Skeletal muscle satellite cell (primary cell): ENCODE results near the gene RUNX3.
A peak's percentile ranks its signal among the peaks of the same experiment; 100 is the strongest.

Experiments
- H3K27me3 ChIP-seq: 2 replicates; pipeline ENCODE4 v1.7.0; 2013; ENCODE audit warnings: low read length; ENCODE audit not compliant: control insufficient read depth, insufficient read depth
- H3K36me3 ChIP-seq: 2 replicates; pipeline ENCODE4 v1.7.0; 2013; ENCODE audit warnings: mild to moderate bottlenecking, control low read depth, low read length; ENCODE audit not compliant: insufficient read depth
- H3K4me1 ChIP-seq: 2 replicates; pipeline ENCODE4 v1.7.0; 2013; ENCODE audit warnings: low read length; ENCODE audit not compliant: control insufficient read depth, insufficient read depth
- H3K4me2 ChIP-seq: 2 replicates; pipeline ENCODE4 v1.7.0; 2013; ENCODE audit warnings: mild to moderate bottlenecking, low read length
- H3K4me3 ChIP-seq: 2 replicates; pipeline ENCODE4 v1.7.0; 2013; ENCODE audit warnings: low read length
- H3K9ac ChIP-seq: 2 replicates; pipeline ENCODE4 v1.7.0; 2013; ENCODE audit warnings: mild to moderate bottlenecking, low read depth, low read length, moderate library complexity
- H3K9me3 ChIP-seq: replicated peaks from 2 replicates; pipeline ENCODE4 v1.7.0; 2013; ENCODE audit warnings: mild to moderate bottlenecking, control low read depth, low read length

Gene RUNX3

GRCh38 chr1:24921938-24922662, 8.0 kb downstream of the RUNX3 start:
- Histone ChIP-seq H3K9ac (no peak overlapping the region), H3K27me3 (peaks cover 43% of the 10 kb centered on the region)

GRCh38 chr1:24921412-24921811, 8.7 kb downstream of the RUNX3 start:
- Histone ChIP-seq H3K36me3 (no peaks in the 10 kb centered on the region), H3K4me1 (peaks cover 9% of the 10 kb centered on the region), H3K9me3 (no peaks in the 10 kb centered on the region), H3K4me3 (no peak overlapping the region), H3K4me2 (no peak overlapping the region), H3K27me3 (peaks cover 36% of the 10 kb centered on the region), H3K9ac (no peak overlapping the region)

More at GRCh38 chr1:24921938-24922662, 8.0 kb downstream of the RUNX3 start:
- Histone ChIP-seq H3K4me1 (peaks cover 9% of the 10 kb centered on the region), H3K4me3 (no peak overlapping the region), H3K36me3 (no peaks in the 10 kb centered on the region), H3K9me3 (no peaks in the 10 kb centered on the region), H3K4me2 (no peak overlapping the region)

- no peaks in the 10 kb centered on the region for H3K36me3 ChIP-seq
- H3K9ac ChIP-seq = peak overlapping the region; percentile 39
- H3K4me1 ChIP-seq = peaks cover 9% of the 10 kb centered on the region
- no peaks in the 10 kb centered on the region for H3K9me3 ChIP-seq
- H3K27me3 ChIP-seq = peaks cover 27% of the 10 kb centered on the region
- peak overlapping the region; percentile 43 for H3K4me3 ChIP-seq
- H3K4me2 ChIP-seq = peak overlapping the region; percentile 68
Measured at GRCh38 chr1:24920533-24920925, 9.5 kb downstream of the RUNX3 start.

- Histone ChIP-seq H3K4me3 (peak overlapping the region; percentile 43), H3K4me1 (peaks cover 9% of the 10 kb centered on the region), H3K36me3 (no peaks in the 10 kb centered on the region)
Measured at GRCh38 chr1:24919791-24920532, 10.1 kb downstream of the RUNX3 start.

GRCh38 chr1:24918995-24919605, 11.0 kb downstream of the RUNX3 start:
- Histone ChIP-seq H3K36me3 (no peaks in the 10 kb centered on the region), H3K9ac (no peak overlapping the region), H3K27me3 (peaks cover 13% of the 10 kb centered on the region), H3K9me3 (no peaks in the 10 kb centered on the region), H3K4me3 (no peak overlapping the region), H3K4me2 (no peak overlapping the region), H3K4me1 (peaks cover 16% of the 10 kb centered on the region)

More at GRCh38 chr1:24919791-24920532, 10.1 kb downstream of the RUNX3 start:
- H3K4me2 ChIP-seq = peak overlapping the region; percentile 68
- peaks cover 21% of the 10 kb centered on the region for H3K27me3 ChIP-seq
- H3K9ac ChIP-seq = peak overlapping the region; percentile 39
- H3K9me3 ChIP-seq = no peaks in the 10 kb centered on the region

GRCh38 chr1:24918370-24918769, 11.7 kb downstream of the RUNX3 start:
- no peak overlapping the region for H3K4me2 ChIP-seq
- no peaks in the 10 kb centered on the region for H3K9me3 ChIP-seq
- no peaks in the 10 kb centered on the region for H3K36me3 ChIP-seq
- H3K4me3 ChIP-seq = no peak overlapping the region
- H3K4me1 ChIP-seq = peaks cover 19% of the 10 kb centered on the region
- H3K27me3 ChIP-seq = peaks cover 12% of the 10 kb centered on the region
- no peak overlapping the region for H3K9ac ChIP-seq

- no peak overlapping the region for H3K4me2 ChIP-seq
- H3K27me3 ChIP-seq = peaks cover 11% of the 10 kb centered on the region
- no peak overlapping the region for H3K9ac ChIP-seq
- no peak overlapping the region for H3K4me3 ChIP-seq
- no peaks in the 10 kb centered on the region for H3K36me3 ChIP-seq
- H3K9me3 ChIP-seq = no peaks in the 10 kb centered on the region
- H3K4me1 ChIP-seq = peaks cover 19% of the 10 kb centered on the region
Measured at GRCh38 chr1:24917327-24918074, 12.6 kb downstream of the RUNX3 start.

- Histone ChIP-seq H3K4me1 (peaks cover 19% of the 10 kb centered on the region), H3K27me3 (peaks cover 7% of the 10 kb centered on the region), H3K4me2 (no peak overlapping the region), H3K9me3 (no peaks in the 10 kb centered on the region), H3K9ac (no peak overlapping the region), H3K36me3 (no peaks in the 10 kb centered on the region), H3K4me3 (no peak overlapping the region)
Measured at GRCh38 chr1:24915816-24916602, 14.1 kb downstream of the RUNX3 start.

GRCh38 chr1:24914226-24915069, 15.6 kb downstream of the RUNX3 start:
- Histone ChIP-seq H3K36me3 (no peaks in the 10 kb centered on the region), H3K4me3 (no peak overlapping the region)

GRCh38 chr1:24913616-24914225, 16.4 kb downstream of the RUNX3 start:
- Histone ChIP-seq H3K9me3 (no peaks in the 10 kb centered on the region), H3K4me1 (peaks cover 13% of the 10 kb centered on the region), H3K4me2 (no peak overlapping the region), H3K27me3 (no peaks in the 10 kb centered on the region), H3K36me3 (no peaks in the 10 kb centered on the region), H3K4me3 (no peak overlapping the region), H3K9ac (peak overlapping the region; percentile 63)

More at GRCh38 chr1:24914226-24915069, 15.6 kb downstream of the RUNX3 start:
- peak overlapping the region; percentile 4 for H3K4me2 ChIP-seq
- peak overlapping the region; percentile 63 for H3K9ac ChIP-seq
- no peaks in the 10 kb centered on the region for H3K27me3 ChIP-seq
- H3K9me3 ChIP-seq = no peaks in the 10 kb centered on the region
- peaks cover 10% of the 10 kb centered on the region for H3K4me1 ChIP-seq
